Colonic mucosa (tissue), 4 donors: ENCODE results near the gene GPR87. TPM values are rescaled to one million over a fixed set of nuclear protein-coding genes. Genes with fewer than 3 reads are reported as not detected.

ENCODE experiments used
- DNase-seq: peaks from one replicate; pipeline ENCODE4 v3.0.0-alpha.2; 2020
- H3K27ac ChIP-seq: fragments of 200-600 bp; one replicate; pipeline ENCODE4 v1.8.0; 2021
- H3K27me3 ChIP-seq: fragments of 200-600 bp; one replicate; pipeline ENCODE4 v1.8.0; 2021
- H3K36me3 ChIP-seq: fragments of 200-600 bp; one replicate; pipeline ENCODE4 v1.8.0; 2021
- H3K4me1 ChIP-seq: fragments of 200-600 bp; one replicate; pipeline ENCODE4 v1.8.0; 2021; ENCODE audit warnings: mild to moderate bottlenecking
- H3K4me3 ChIP-seq: fragments of 200-600 bp; one replicate; pipeline ENCODE4 v1.8.0; 2021
- H3K9ac ChIP-seq, 2 donors: one replicate each; pipeline ENCODE4 v1.7.0; 2013; ENCODE audit warnings: control low read depth in 2 of 2, low read depth in 2 of 2, low read length in 2 of 2
- H3K9me3 ChIP-seq: fragments of 200-600 bp; one replicate; pipeline ENCODE4 v1.8.0; 2021
- CTCF ChIP-seq: fragments of 200-600 bp; IDR thresholded peaks from one replicate; pipeline ENCODE4 v1.8.0; 2022; ENCODE audit warnings: antibody characterized with exemption, mild to moderate bottlenecking
- intact Hi-C: fragments of 100-400 bp; cut with DNase I; formaldehyde crosslinking; loops from one replicate; pipeline ENCODE4 v1.14.1; 2022
- total RNA-seq, 2 donors: library from RNA; stranded (reverse); fragmentation: NEBNext Ultra II Directional in 1 of 2; extraction: Animal tissue kit (Norgen Biotek cat#: 25700) in 1 of 2; gene quantifications; one replicate each; pipeline ENCODE4 v1.2.1, GENCODE V29; 2021
- donor health status: healthy.
- donor health status: DM: no; HTN: no; CAD: no.
- donor health status: DM: no; HTN: no; CAD: no.

Gene GPR87
- total RNA-seq, 2 donors from 2014 or later: not detected

DNA sequence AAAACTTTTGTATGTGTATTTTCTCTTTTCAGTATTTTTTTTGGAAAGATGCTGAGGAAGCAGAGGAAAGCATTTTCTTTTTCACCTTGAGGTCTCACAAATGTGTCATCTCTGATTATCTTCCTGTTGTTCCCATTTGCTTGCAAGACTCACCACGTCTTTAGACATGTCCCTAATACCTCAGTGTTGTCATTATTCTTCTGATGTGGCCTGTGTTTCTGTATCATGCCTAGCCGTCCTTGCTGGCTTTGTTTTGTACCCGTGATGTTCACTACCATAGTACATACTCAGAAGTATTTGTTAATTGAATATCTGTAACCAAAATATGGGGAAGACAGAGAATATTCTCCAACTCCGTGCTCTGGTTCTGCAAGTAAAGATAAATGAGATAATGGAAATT lies 33.2 kb downstream of the GPR87 start:
- Histone ChIP-seq H3K9ac (no peak overlapping the region), H3K36me3 (no peaks in the 10 kb centered on the region), H3K27ac (peak overlapping the region; percentile 20), H3K9me3 (no peaks in the 10 kb centered on the region), H3K4me3 (no peak overlapping the region), H3K27me3 (no peaks in the 10 kb centered on the region), H3K4me1 (peaks cover 1% of the 10 kb centered on the region)
- intact Hi-C loops: loop anchor here (2.0 to 5.0 kb wide), 2 partner anchors 56 to 115 kb away; no protein-coding TSS in a partner anchor
- DNase-seq: no peak
- no peak for TF ChIP-seq CTCF

- TF ChIP-seq CTCF: peak; percentile 68
- intact Hi-C loops: loop anchor here (2.0 to 5.0 kb wide), 2 partner anchors 56 to 114 kb away; no protein-coding TSS in a partner anchor
Measured at GRCh38 chr3:151282921-151283320, 33.7 kb downstream of the GPR87 start.

GRCh38 chr3:151281671-151282324 lies 34.8 kb downstream of the GPR87 start:
- Histone ChIP-seq H3K9me3 (no peaks in the 10 kb centered on the region), H3K27me3 (no peaks in the 10 kb centered on the region), H3K36me3 (no peaks in the 10 kb centered on the region), H3K4me1 (peaks cover 2% of the 10 kb centered on the region), H3K9ac (no peak overlapping the region), H3K4me3 (no peak overlapping the region), H3K27ac (no peak overlapping the region)
- TF ChIP-seq CTCF: no peak
- DNase-seq: no peak
- intact Hi-C loops: loop anchor here (2.0 to 5.0 kb wide), 2 partner anchors 54 to 113 kb away; no protein-coding TSS in a partner anchor

More at GRCh38 chr3:151282921-151283320, 33.7 kb downstream of the GPR87 start:
- Histone ChIP-seq H3K4me1 (peaks cover 2% of the 10 kb centered on the region), H3K9ac (no peak overlapping the region), H3K4me3 (no peak overlapping the region), H3K9me3 (no peaks in the 10 kb centered on the region), H3K27me3 (no peaks in the 10 kb centered on the region), H3K36me3 (no peaks in the 10 kb centered on the region), H3K27ac (no peak overlapping the region)
- DNase-seq: no peak

DNA sequence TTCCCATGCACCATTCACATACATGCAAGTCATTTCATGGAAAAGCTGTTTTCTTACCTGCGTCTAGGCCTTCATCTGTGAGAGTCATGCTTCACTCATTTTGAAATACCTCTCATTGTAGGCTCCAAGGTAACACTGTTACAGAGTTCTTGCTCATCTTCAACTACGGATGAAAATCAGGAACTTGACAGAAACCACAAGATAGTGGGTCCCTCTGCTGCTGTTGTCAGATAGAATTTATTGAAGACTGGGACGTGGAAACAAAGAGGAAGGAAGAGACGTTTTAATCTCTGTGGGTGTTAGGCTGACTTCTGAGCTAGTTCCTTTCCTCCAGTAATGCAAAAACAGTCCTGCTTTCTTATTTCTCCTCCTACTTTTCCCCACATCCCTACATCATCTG lies 38.4 kb downstream of the GPR87 start, which contains the start of gene P2RY14:
TSS of gene P2RY14 (minus strand) at position 313 of the 400 bp plus-strand sequence. CDS start 64,226 bp downstream, outside the sequence.
- H3K27me3 ChIP-seq: no peaks in the 10 kb centered on the region
- no peaks in the 10 kb centered on the region for H3K36me3 ChIP-seq
- H3K4me3 ChIP-seq: no peak within 1 kb of the TSS
- peak within 1 kb of the TSS in 1 of 2 donors; percentile 14 for H3K9ac ChIP-seq
- peaks cover 2% of the 10 kb centered on the region for H3K4me1 ChIP-seq
- no peak for TF ChIP-seq CTCF
- no peaks in the 10 kb centered on the region for H3K9me3 ChIP-seq
- no peak for DNase-seq
- intact Hi-C loops: no loop called here
- H3K27ac ChIP-seq: peak within 1 kb of the TSS; percentile 29

DNA sequence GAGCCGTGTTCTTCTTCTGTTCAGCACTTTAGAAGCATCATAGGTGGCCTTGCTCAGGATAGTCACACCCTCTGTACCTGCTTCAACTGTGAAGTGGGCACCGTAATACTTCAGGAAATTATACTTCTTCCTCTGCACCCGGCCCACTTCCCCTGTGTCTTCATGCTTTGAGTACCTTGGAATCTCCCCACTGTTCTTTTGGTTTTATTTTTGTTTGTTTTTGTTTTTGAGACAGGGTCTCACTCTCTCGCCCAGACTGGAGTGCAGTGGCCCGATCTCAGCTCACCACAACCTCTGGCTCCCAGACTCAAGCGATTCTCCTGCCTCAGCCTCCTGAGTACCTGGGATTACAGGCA lies 40.0 kb downstream of the GPR87 start:
- Histone ChIP-seq H3K9ac (no peak overlapping the region), H3K4me1 (peaks cover 2% of the 10 kb centered on the region), H3K27ac (no peak overlapping the region), H3K4me3 (no peak overlapping the region), H3K27me3 (no peaks in the 10 kb centered on the region), H3K9me3 (no peaks in the 10 kb centered on the region), H3K36me3 (no peaks in the 10 kb centered on the region)
- TF ChIP-seq CTCF: no peak
- DNase-seq: no peak
- intact Hi-C loops: no loop called here
